Neural cell (in vitro differentiated cells): ENCODE measurements around the gene RANBP9. TPM values are rescaled to one million over a fixed set of nuclear protein-coding genes. Genes with fewer than 3 reads are reported as not detected.

Source experiments
- H2AFZ ChIP-seq: fragments of 200-600, 300-800 bp; sonication (generic), shearing (Covaris generic); 2 replicates; pipeline ENCODE4 v1.6.0; 2014; ENCODE audit warnings: low read depth, mild to moderate bottlenecking, antibody characterized with exemption, low read length, moderate library complexity
- H3F3A ChIP-seq: fragments of 200-600 bp; shearing (Covaris generic); 2 replicates; pipeline ENCODE4 v1.6.1; 2016; ENCODE audit warnings: mild to moderate bottlenecking, moderate library complexity, mixed read lengths, antibody characterized with exemption, low read length; ENCODE audit not compliant: insufficient read depth, poor library complexity, severe bottlenecking
- H3K27ac ChIP-seq: fragments of 200-600, 300-800 bp; sonication (generic), shearing (Covaris generic); 2 replicates; pipeline ENCODE4 v1.5.1; 2014; ENCODE audit warnings: mild to moderate bottlenecking, low read length, moderate library complexity
- H3K27me3 ChIP-seq: fragments of 300-800, 200-600 bp; sonication (generic), shearing (Covaris generic); 2 replicates; pipeline ENCODE4 v1.6.0; 2014; ENCODE audit warnings: mild to moderate bottlenecking, low read depth, low read length, moderate library complexity; ENCODE audit not compliant: insufficient read depth
- H3K36me3 ChIP-seq: fragments of 300-800, 200-600 bp; sonication (generic), shearing (Covaris generic); 2 replicates; pipeline ENCODE4 v1.5.1; 2014; ENCODE audit warnings: mild to moderate bottlenecking, antibody characterized with exemption, low read length, moderate library complexity; ENCODE audit not compliant: insufficient read depth
- H3K4me2 ChIP-seq: fragments of 300-800, 200-600 bp; sonication (generic), shearing (Covaris generic); 2 replicates; pipeline ENCODE4 v1.6.0; 2014; ENCODE audit warnings: mild to moderate bottlenecking, low read length
- H3K4me3 ChIP-seq: fragments of 300-800, 200-600 bp; sonication (generic), shearing (Covaris generic); 2 replicates; pipeline ENCODE4 v1.5.1; 2014; ENCODE audit warnings: mild to moderate bottlenecking, low read length, moderate library complexity
- H3K79me2 ChIP-seq: fragments of 200-600 bp; shearing (Covaris generic); replicated peaks from 2 replicates; pipeline ENCODE4 v1.6.0; 2014; ENCODE audit warnings: mild to moderate bottlenecking, low read length, moderate library complexity; ENCODE audit not compliant: insufficient read depth
- H3K9ac ChIP-seq: fragments of 300-800, 200-600 bp; sonication (generic), shearing (Covaris generic); 2 replicates; pipeline ENCODE4 v1.6.1; 2016; ENCODE audit warnings: mild to moderate bottlenecking, low read length, mixed read lengths
- H3K9me2 ChIP-seq: fragments of 200-600 bp; shearing (Covaris generic); 2 replicates; pipeline ENCODE4 v1.6.1; 2016; ENCODE audit warnings: mild to moderate bottlenecking, low read length, mixed read lengths; ENCODE audit not compliant: insufficient read depth
- H3K9me3 ChIP-seq: fragments of 200-600, 300-800 bp; sonication (generic), shearing (Covaris generic); 2 replicates; pipeline ENCODE4 v1.6.1; 2016; ENCODE audit warnings: mild to moderate bottlenecking, mixed run types, low read length, moderate library complexity, mixed read lengths
- H4K20me1 ChIP-seq: fragments of 200-600 bp; shearing (Covaris generic); 2 replicates; pipeline ENCODE4 v1.6.1; 2016; ENCODE audit warnings: mild to moderate bottlenecking, mixed run types; ENCODE audit not compliant: insufficient read depth
- CTCF ChIP-seq: fragments of 450-650 bp; IDR thresholded peaks from 2 replicates; pipeline ENCODE4 v1.5.1; 2014; ENCODE audit warnings: antibody characterized with exemption, mild to moderate bottlenecking, moderate library complexity; ENCODE audit not compliant: poor library complexity, severe bottlenecking
- EP300 ChIP-seq: fragments of 450-650 bp; conservative IDR thresholded peaks from 2 replicates; pipeline ENCODE4 v1.6.1; 2014; ENCODE audit warnings: antibody characterized with exemption, mild to moderate bottlenecking, moderate library complexity; ENCODE audit not compliant: poor library complexity, severe bottlenecking
- EZH2 ChIP-seq: fragments of 200-600, 300-800 bp; shearing (Covaris generic), sonication (generic); IDR thresholded peaks from 2 replicates; pipeline ENCODE4 v1.6.1; 2014; ENCODE audit warnings: antibody characterized with exemption, low read length, borderline replicate concordance, mild to moderate bottlenecking; ENCODE audit not compliant: insufficient read depth, poor library complexity, severe bottlenecking
- MXI1 ChIP-seq: fragments of 450-650 bp; conservative IDR thresholded peaks from 2 replicates; pipeline ENCODE4 v1.6.1; 2014; ENCODE audit warnings: antibody characterized with exemption, mild to moderate bottlenecking; ENCODE audit not compliant: poor library complexity, severe bottlenecking
- POLR2AphosphoS5 ChIP-seq: IDR thresholded peaks from 2 replicates; pipeline ENCODE4 v1.6.1; 2012
- RAD21 ChIP-seq: fragments of 450-650 bp; conservative IDR thresholded peaks from 2 replicates; pipeline ENCODE4 v1.6.1; 2014; ENCODE audit warnings: antibody characterized with exemption, mild to moderate bottlenecking, moderate library complexity
- SMC3 ChIP-seq: fragments of 450-650 bp; conservative IDR thresholded peaks from 2 replicates; pipeline ENCODE4 v1.6.1; 2014; ENCODE audit warnings: antibody characterized with exemption, mild to moderate bottlenecking, moderate library complexity; ENCODE audit not compliant: poor library complexity
- TAF1 ChIP-seq: IDR thresholded peaks from 2 replicates; pipeline ENCODE4 v1.6.1; 2012; ENCODE audit warnings: low read depth
- polyA plus RNA-seq: library from polyadenylated mRNA; depleted of rRNA; stranded (reverse); fragments of >200 nt; gene quantifications from 2 replicates; pipeline ENCODE4 v1.2.3, GENCODE V29; 2014
- TF ChIP-seq, protein P1 (sequence below): IDR thresholded peaks from 2 replicates; pipeline ENCODE4 v1.6.1; 2012; ENCODE audit warnings: borderline replicate concordance

RANBP9 gene
- polyA plus RNA-seq, 1 donor from 2014 or later = 52.2 TPM

DNA sequence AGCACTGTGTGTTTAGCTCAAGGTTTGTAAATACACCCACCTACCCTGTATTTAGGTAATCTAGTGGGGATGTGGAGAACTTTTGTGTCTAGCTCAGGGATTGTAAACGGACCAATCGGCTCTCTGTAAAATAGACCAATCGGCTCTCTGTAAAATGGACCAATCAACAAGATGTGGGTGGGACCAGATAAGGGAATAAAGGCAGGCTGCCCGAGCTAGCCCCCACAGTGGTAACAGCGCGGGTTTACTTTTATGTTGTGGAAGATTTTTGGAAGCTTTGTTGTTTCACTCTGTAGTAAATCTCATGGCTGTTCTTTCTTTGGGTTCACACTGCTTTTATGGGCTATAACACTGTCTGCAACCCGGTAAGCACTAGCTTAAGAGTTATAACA lies 32.1 kb upstream of the RANBP9 start:
- no peaks in the 10 kb centered on the region for H3K9me3 ChIP-seq
- no peaks in the 10 kb centered on the region for H3K36me3 ChIP-seq
- H3K27ac ChIP-seq = no peak overlapping the region
- no peaks in the 10 kb centered on the region for H3K79me2 ChIP-seq
- TF ChIP-seq, protein P1, sequence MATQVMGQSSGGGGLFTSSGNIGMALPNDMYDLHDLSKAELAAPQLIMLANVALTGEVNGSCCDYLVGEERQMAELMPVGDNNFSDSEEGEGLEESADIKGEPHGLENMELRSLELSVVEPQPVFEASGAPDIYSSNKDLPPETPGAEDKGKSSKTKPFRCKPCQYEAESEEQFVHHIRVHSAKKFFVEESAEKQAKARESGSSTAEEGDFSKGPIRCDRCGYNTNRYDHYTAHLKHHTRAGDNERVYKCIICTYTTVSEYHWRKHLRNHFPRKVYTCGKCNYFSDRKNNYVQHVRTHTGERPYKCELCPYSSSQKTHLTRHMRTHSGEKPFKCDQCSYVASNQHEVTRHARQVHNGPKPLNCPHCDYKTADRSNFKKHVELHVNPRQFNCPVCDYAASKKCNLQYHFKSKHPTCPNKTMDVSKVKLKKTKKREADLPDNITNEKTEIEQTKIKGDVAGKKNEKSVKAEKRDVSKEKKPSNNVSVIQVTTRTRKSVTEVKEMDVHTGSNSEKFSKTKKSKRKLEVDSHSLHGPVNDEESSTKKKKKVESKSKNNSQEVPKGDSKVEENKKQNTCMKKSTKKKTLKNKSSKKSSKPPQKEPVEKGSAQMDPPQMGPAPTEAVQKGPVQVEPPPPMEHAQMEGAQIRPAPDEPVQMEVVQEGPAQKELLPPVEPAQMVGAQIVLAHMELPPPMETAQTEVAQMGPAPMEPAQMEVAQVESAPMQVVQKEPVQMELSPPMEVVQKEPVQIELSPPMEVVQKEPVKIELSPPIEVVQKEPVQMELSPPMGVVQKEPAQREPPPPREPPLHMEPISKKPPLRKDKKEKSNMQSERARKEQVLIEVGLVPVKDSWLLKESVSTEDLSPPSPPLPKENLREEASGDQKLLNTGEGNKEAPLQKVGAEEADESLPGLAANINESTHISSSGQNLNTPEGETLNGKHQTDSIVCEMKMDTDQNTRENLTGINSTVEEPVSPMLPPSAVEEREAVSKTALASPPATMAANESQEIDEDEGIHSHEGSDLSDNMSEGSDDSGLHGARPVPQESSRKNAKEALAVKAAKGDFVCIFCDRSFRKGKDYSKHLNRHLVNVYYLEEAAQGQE = no peak
- TF ChIP-seq POLR2AphosphoS5 (no peak), TAF1 (no peak), MXI1 (no peak), SMC3 (no peak), RAD21 (no peak), EP300 (no peak)
- no peaks in the 10 kb centered on the region for H3K27me3 ChIP-seq
- H3K9ac ChIP-seq = no peak overlapping the region
- no peaks in the 10 kb centered on the region for H4K20me1 ChIP-seq
- no peaks in the 10 kb centered on the region for H3K9me2 ChIP-seq
- H3K4me3 ChIP-seq = no peak overlapping the region
- H3K4me2 ChIP-seq = no peak overlapping the region
- H2AFZ ChIP-seq = no peak overlapping the region
- H3F3A ChIP-seq = no peaks in the 10 kb centered on the region

DNA sequence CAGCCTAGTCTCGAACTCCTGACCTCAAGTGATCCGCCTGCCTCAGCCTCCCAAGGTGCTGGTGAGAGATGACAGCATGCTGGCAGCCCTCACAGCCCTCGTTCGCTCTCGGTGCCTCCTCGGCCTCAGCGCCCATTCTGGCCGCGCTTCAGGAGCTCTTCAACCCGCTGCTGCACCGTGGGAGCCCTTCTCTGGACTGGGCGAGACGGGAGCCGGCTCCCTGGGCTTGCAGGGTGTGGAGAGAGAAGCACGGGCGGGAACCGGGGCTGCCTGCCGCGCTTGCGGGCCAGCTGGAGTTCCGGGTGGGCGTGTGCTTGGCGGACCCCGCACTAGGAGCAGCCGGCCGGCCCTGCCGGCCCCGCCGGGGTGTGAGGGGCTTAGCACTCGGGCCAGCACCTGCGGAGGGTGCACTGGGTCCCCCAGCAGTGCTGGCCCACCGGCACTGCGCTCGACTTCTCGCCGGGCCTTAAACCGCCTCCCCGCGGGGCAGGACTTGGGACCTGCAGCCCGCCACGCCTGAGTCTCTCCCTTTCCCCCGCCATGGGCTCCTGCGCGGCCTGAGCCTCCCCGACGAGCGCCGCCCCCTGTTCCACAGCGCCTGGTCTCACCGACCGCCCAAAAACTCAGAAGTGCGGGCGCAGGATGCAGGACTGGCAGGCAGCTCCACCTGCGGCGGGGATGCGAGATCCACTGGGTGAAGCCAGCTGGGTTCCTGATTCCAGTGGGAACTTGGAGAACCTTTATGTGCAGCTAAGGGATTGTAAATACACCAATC lies 31.5 kb upstream of the RANBP9 start:
- H3K9me3 ChIP-seq = no peaks in the 10 kb centered on the region
- H3K36me3 ChIP-seq = no peaks in the 10 kb centered on the region
- H3K4me2 ChIP-seq = no peak overlapping the region
- H3K4me3 ChIP-seq = no peak overlapping the region
- no peak for TF ChIP-seq CTCF
- TF ChIP-seq RAD21 = no peak
- no peak for TF ChIP-seq EP300
- TF ChIP-seq, protein P1 = no peak
- TF ChIP-seq TAF1 = no peak
- TF ChIP-seq SMC3 = no peak
- TF ChIP-seq EZH2 = no peak
- no peak for TF ChIP-seq POLR2AphosphoS5
- TF ChIP-seq MXI1 = no peak
- H3K9ac ChIP-seq = no peak overlapping the region
- no peaks in the 10 kb centered on the region for H3K9me2 ChIP-seq
- no peak overlapping the region for H3K27ac ChIP-seq
- H3K27me3 ChIP-seq = no peaks in the 10 kb centered on the region
- H2AFZ ChIP-seq = no peak overlapping the region
- H3K79me2 ChIP-seq = no peaks in the 10 kb centered on the region
- H3F3A ChIP-seq = no peaks in the 10 kb centered on the region
- no peaks in the 10 kb centered on the region for H4K20me1 ChIP-seq
